Rectal smooth muscle tissue (tissue), 1 donor: ENCODE data around the gene GATA6.

Source experiments
- H3K27ac ChIP-seq: one replicate; pipeline ENCODE4 v1.7.0; 2013; ENCODE audit warnings: low read depth, low read length, inconsistent platforms
- H3K27me3 ChIP-seq: one replicate; pipeline ENCODE4 v1.7.0; 2013; ENCODE audit warnings: low read length; ENCODE audit not compliant: control insufficient read depth, insufficient read depth
- H3K36me3 ChIP-seq: one replicate; pipeline ENCODE4 v1.7.0; 2013; ENCODE audit warnings: low read length; ENCODE audit not compliant: control insufficient read depth, insufficient read depth
- H3K4me1 ChIP-seq: one replicate; pipeline ENCODE4 v1.7.0; 2013; ENCODE audit warnings: low read length; ENCODE audit not compliant: control insufficient read depth, insufficient read depth
- H3K4me3 ChIP-seq: one replicate; pipeline ENCODE4 v1.7.0; 2013; ENCODE audit warnings: low read length
- H3K9ac ChIP-seq: one replicate; pipeline ENCODE4 v1.7.0; 2013; ENCODE audit warnings: low read length

Gene GATA6

DNA sequence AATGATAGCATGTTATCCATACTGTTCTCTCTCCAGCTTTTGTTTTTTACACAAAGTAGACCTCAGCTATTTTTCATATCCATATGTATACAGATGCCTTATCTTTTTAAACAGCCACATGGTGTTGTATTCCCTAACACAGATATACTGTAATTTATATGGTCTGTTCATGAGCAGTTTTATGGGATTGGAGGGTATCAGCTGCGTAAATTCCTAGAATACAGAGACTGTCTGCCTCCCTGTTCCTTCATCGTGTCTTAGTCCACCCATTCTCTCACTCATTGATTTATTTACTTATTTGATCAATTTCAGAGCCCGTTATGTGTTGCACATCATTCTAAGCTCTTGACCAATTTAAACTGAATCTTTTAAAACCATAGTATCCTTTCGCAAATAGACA lies 80.6 kb downstream of the GATA6 start:
- Histone ChIP-seq H3K27ac (no peak overlapping the region), H3K9ac (no peak overlapping the region), H3K27me3 (no peaks in the 10 kb centered on the region), H3K36me3 (no peaks in the 10 kb centered on the region), H3K4me1 (no peaks in the 10 kb centered on the region), H3K4me3 (no peak overlapping the region)

DNA sequence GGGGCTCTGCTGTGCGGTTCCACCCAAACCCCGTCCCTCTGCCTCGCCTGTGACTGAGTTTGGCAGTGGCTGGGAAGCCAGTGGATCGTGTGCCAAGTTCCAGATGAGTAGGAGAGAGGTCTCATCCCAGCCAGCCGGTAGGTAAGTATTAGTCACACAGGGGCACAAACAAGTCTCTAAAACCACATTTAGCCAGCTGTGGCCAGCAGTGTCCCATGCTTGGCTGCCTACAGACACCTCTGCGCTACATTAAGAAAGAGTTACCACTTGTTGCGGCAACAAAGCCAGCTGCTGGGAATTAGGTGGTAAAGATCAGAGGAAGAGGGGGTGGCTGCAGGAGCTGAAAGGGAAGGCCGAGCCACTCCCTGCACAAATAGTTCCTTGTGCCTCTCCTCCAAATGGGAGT lies 81.2 kb downstream of the GATA6 start:
- no peaks in the 10 kb centered on the region for H3K27me3 ChIP-seq
- H3K4me1 ChIP-seq, result no peaks in the 10 kb centered on the region
- H3K27ac ChIP-seq, result no peak overlapping the region
- H3K36me3 ChIP-seq, result no peaks in the 10 kb centered on the region
- no peak overlapping the region for H3K4me3 ChIP-seq
- no peak overlapping the region for H3K9ac ChIP-seq
